Natural killer cell treated with Interleukin-12 subunit alpha and Interleukin-12 subunit beta and Interleukin-15 and Interleukin-18, amount 100 ng/mL, for 72 hours (primary cell): ENCODE data around the gene NPAS2. TPM values are rescaled to one million over a fixed set of nuclear protein-coding genes. Genes with fewer than 3 reads are reported as not detected.

Experiments
- ATAC-seq, 2 donors: fragments of 150-1000 bp; cut with Tn5 transposase in 1 of 2; sonication (Bioruptor Pico), chemical (Tn5 transposase) in 1 of 2; 2 replicates each; pipeline ENCODE4 v1.10.0; 2021
- DNase-seq: peaks from one replicate; pipeline ENCODE4 v3.0.0; 2022; ENCODE audit warnings: low spot score
- H3K27ac Mint-ChIP-seq, 2 donors: 1 replicate in 1 of 2; 2 replicates in 1 of 2; pipeline ENCODE4 v1.8.0; 2022; ENCODE audit warnings: mixed read lengths in 2 of 2, mild to moderate bottlenecking in 1 of 2, moderate library complexity in 1 of 2
- H3K27me3 Mint-ChIP-seq, 2 donors: 1 replicate in 1 of 2; 2 replicates in 1 of 2; pipeline ENCODE4 v1.8.0; 2022; ENCODE audit warnings: mixed read lengths in 2 of 2
- H3K36me3 Mint-ChIP-seq: one replicate; pipeline ENCODE4 v1.8.0; 2022; ENCODE audit warnings: mixed read lengths
- H3K4me1 Mint-ChIP-seq, 2 donors: 1 replicate in 1 of 2; 2 replicates in 1 of 2; pipeline ENCODE4 v1.8.0; 2022; ENCODE audit warnings: low read depth in 2 of 2, mixed read lengths in 2 of 2, mild to moderate bottlenecking in 1 of 2
- H3K4me3 Mint-ChIP-seq: one replicate; pipeline ENCODE4 v1.8.0; 2022; ENCODE audit warnings: mixed read lengths
- H3K9me3 Mint-ChIP-seq: 2 replicates; pipeline ENCODE4 v1.8.0; 2022; ENCODE audit warnings: mixed read lengths
- total RNA-seq, 2 donors: library from RNA; stranded (reverse); gene quantifications; one replicate each; pipeline ENCODE4 v1.2.3, GENCODE V29; 2022

Gene NPAS2
- total RNA-seq, 2 donors from 2014 or later = 0.31 to 0.53 TPM

- H3K4me3 Mint-ChIP-seq = no peak overlapping the region
These were observed 34.2 kb upstream of the NPAS2 start for GRCh38 chr2:100785626-100786296.

GRCh38 chr2:100786297-100786658 is 33.7 kb upstream of the NPAS2 start:
- no peaks in the 10 kb centered on the region for H3K36me3 Mint-ChIP-seq
- no peaks in the 10 kb centered on the region for H3K4me1 Mint-ChIP-seq
- no peak overlapping the region for H3K4me3 Mint-ChIP-seq
- H3K9me3 Mint-ChIP-seq = no peaks in the 10 kb centered on the region
- DNase-seq = no peak
- no peak for ATAC-seq
- H3K27me3 Mint-ChIP-seq = peaks cover 2 to 7% of the 10 kb centered on the region in 2 donors
- H3K27ac Mint-ChIP-seq = no peak overlapping the region

More at GRCh38 chr2:100785626-100786296, 34.2 kb upstream of the NPAS2 start:
- no peak for ATAC-seq
- no peak for DNase-seq
- Mint-ChIP-seq H3K4me1 (no peaks in the 10 kb centered on the region), H3K36me3 (no peaks in the 10 kb centered on the region), H3K27me3 (peaks cover 2 to 7% of the 10 kb centered on the region in 2 donors), H3K27ac (no peak overlapping the region), H3K9me3 (no peaks in the 10 kb centered on the region)

- ATAC-seq (no peak), DNase-seq (no peak)
- Mint-ChIP-seq H3K36me3 (no peaks in the 10 kb centered on the region), H3K9me3 (no peaks in the 10 kb centered on the region), H3K4me3 (no peak overlapping the region), H3K27me3 (peaks cover 5 to 11% of the 10 kb centered on the region in 2 donors), H3K4me1 (no peaks in the 10 kb centered on the region), H3K27ac (no peak overlapping the region)
These were observed 33.0 kb upstream of the NPAS2 start for GRCh38 chr2:100786985-100787384.

- no peak overlapping the region for H3K4me3 Mint-ChIP-seq
- H3K36me3 Mint-ChIP-seq = no peaks in the 10 kb centered on the region
- no peak overlapping the region for H3K27ac Mint-ChIP-seq
- ATAC-seq = no peak
- H3K9me3 Mint-ChIP-seq = no peaks in the 10 kb centered on the region
- no peaks in the 10 kb centered on the region for H3K4me1 Mint-ChIP-seq
- H3K27me3 Mint-ChIP-seq = peaks cover 8 to 18% of the 10 kb centered on the region in 2 donors
- DNase-seq = no peak
These were observed 30.6 kb upstream of the NPAS2 start for GRCh38 chr2:100789361-100789760.

- DNase-seq (no peak), ATAC-seq (no peak)
- H3K36me3 Mint-ChIP-seq = no peaks in the 10 kb centered on the region
- H3K4me1 Mint-ChIP-seq = no peaks in the 10 kb centered on the region
- peaks cover 17 to 19% of the 10 kb centered on the region in 2 donors for H3K27me3 Mint-ChIP-seq
- no peaks in the 10 kb centered on the region for H3K9me3 Mint-ChIP-seq
- H3K27ac Mint-ChIP-seq = no peak overlapping the region
- H3K4me3 Mint-ChIP-seq = no peak overlapping the region
These were observed 28.5 kb upstream of the NPAS2 start for GRCh38 chr2:100791294-100791935.

GRCh38 chr2:100791936-100792308 is 28.0 kb upstream of the NPAS2 start:
- no peak for DNase-seq
- H3K4me1 Mint-ChIP-seq = no peaks in the 10 kb centered on the region
- H3K9me3 Mint-ChIP-seq = no peaks in the 10 kb centered on the region
- no peak for ATAC-seq
- no peak overlapping the region for H3K27ac Mint-ChIP-seq
- no peaks in the 10 kb centered on the region for H3K36me3 Mint-ChIP-seq
- peaks cover 22 to 24% of the 10 kb centered on the region in 2 donors for H3K27me3 Mint-ChIP-seq
- no peak overlapping the region for H3K4me3 Mint-ChIP-seq

GRCh38 chr2:100793220-100793619 is 26.7 kb upstream of the NPAS2 start:
- H3K36me3 Mint-ChIP-seq = no peaks in the 10 kb centered on the region
- H3K27ac Mint-ChIP-seq = no peak overlapping the region
- H3K27me3 Mint-ChIP-seq = peaks cover 22 to 24% of the 10 kb centered on the region in 2 donors
- no peak overlapping the region for H3K4me3 Mint-ChIP-seq
- ATAC-seq (no peak), DNase-seq (no peak)
- H3K9me3 Mint-ChIP-seq = no peaks in the 10 kb centered on the region
- H3K4me1 Mint-ChIP-seq = no peaks in the 10 kb centered on the region

GRCh38 chr2:100793982-100794381 is 26.0 kb upstream of the NPAS2 start:
- no peak overlapping the region for H3K27ac Mint-ChIP-seq
- H3K4me1 Mint-ChIP-seq = no peaks in the 10 kb centered on the region
- no peak for ATAC-seq
- no peak for DNase-seq
- no peak overlapping the region for H3K4me3 Mint-ChIP-seq
- H3K9me3 Mint-ChIP-seq = no peaks in the 10 kb centered on the region
- no peaks in the 10 kb centered on the region for H3K36me3 Mint-ChIP-seq
- peaks cover 22 to 24% of the 10 kb centered on the region in 2 donors for H3K27me3 Mint-ChIP-seq

GRCh38 chr2:100796499-100797100 is 23.3 kb upstream of the NPAS2 start:
- no peaks in the 10 kb centered on the region for H3K36me3 Mint-ChIP-seq
- H3K27me3 Mint-ChIP-seq = peaks cover 19 to 21% of the 10 kb centered on the region in 2 donors
- no peak overlapping the region for H3K4me3 Mint-ChIP-seq
- DNase-seq (no peak), ATAC-seq (no peak)
- H3K4me1 Mint-ChIP-seq = no peaks in the 10 kb centered on the region
- H3K27ac Mint-ChIP-seq = no peak overlapping the region
- no peaks in the 10 kb centered on the region for H3K9me3 Mint-ChIP-seq

- Mint-ChIP-seq H3K27ac (no peak overlapping the region), H3K4me3 (no peak overlapping the region), H3K27me3 (peaks cover 13 to 16% of the 10 kb centered on the region in 2 donors), H3K9me3 (no peaks in the 10 kb centered on the region), H3K4me1 (no peaks in the 10 kb centered on the region), H3K36me3 (no peaks in the 10 kb centered on the region)
- DNase-seq (no peak), ATAC-seq (peak in 1 of 2 donors; percentile 13)
These were observed 20.3 kb upstream of the NPAS2 start for GRCh38 chr2:100799686-100800085.

GRCh38 chr2:100800915-100801314 is 19.0 kb upstream of the NPAS2 start:
- Mint-ChIP-seq H3K27ac (no peak overlapping the region), H3K27me3 (peaks cover 12 to 22% of the 10 kb centered on the region in 2 donors), H3K9me3 (no peaks in the 10 kb centered on the region), H3K36me3 (no peaks in the 10 kb centered on the region), H3K4me3 (no peak overlapping the region), H3K4me1 (no peaks in the 10 kb centered on the region)
- DNase-seq (no peak), ATAC-seq (no peak)

GRCh38 chr2:100801402-100801801 is 18.5 kb upstream of the NPAS2 start:
- Mint-ChIP-seq H3K36me3 (no peaks in the 10 kb centered on the region), H3K27me3 (peaks cover 11 to 23% of the 10 kb centered on the region in 2 donors), H3K9me3 (no peaks in the 10 kb centered on the region), H3K27ac (no peak overlapping the region), H3K4me1 (no peaks in the 10 kb centered on the region), H3K4me3 (no peak overlapping the region)
- no peak for ATAC-seq
- no peak for DNase-seq

- ATAC-seq = no peak
- no peaks in the 10 kb centered on the region for H3K9me3 Mint-ChIP-seq
- H3K27me3 Mint-ChIP-seq = peaks cover 7 to 17% of the 10 kb centered on the region in 2 donors
- H3K27ac Mint-ChIP-seq = no peak overlapping the region
- no peaks in the 10 kb centered on the region for H3K36me3 Mint-ChIP-seq
- H3K4me1 Mint-ChIP-seq = no peaks in the 10 kb centered on the region
- H3K4me3 Mint-ChIP-seq = no peak overlapping the region
- DNase-seq = no peak
These were observed 17.9 kb upstream of the NPAS2 start for GRCh38 chr2:100802066-100802465.

- no peaks in the 10 kb centered on the region for H3K4me1 Mint-ChIP-seq
- no peak for ATAC-seq
- no peaks in the 10 kb centered on the region for H3K9me3 Mint-ChIP-seq
- H3K27ac Mint-ChIP-seq = no peak overlapping the region
- no peaks in the 10 kb centered on the region for H3K36me3 Mint-ChIP-seq
- no peak for DNase-seq
- no peak overlapping the region for H3K4me3 Mint-ChIP-seq
- H3K27me3 Mint-ChIP-seq = peaks cover 9 to 18% of the 10 kb centered on the region in 2 donors
These were observed 16.6 kb upstream of the NPAS2 start for GRCh38 chr2:100803334-100803733.
